ENCODE data around the gene RASAL1.

The RASAL1 gene

GRCh38 chr12:113131556-113131955 lies 4.0 kb downstream of the RASAL1 start:
- peak overlapping the region; percentile 33; the same call in 1 of the 2 replicates for H3K4me2 ChIP-seq (ENCODE audit: low read length)
- peak overlapping the region; percentile 78 for H3K27ac ChIP-seq (ENCODE audit: low read depth, low read length, poor library complexity, severe bottlenecking)
- H3F3A ChIP-seq (ENCODE audit: insufficient read depth, low read length) = no peaks in the 10 kb centered on the region
- peaks cover 60% of the 10 kb centered on the region for H3K36me3 ChIP-seq (ENCODE audit: insufficient read depth, low read length)
- H3K9ac ChIP-seq (ENCODE audit: low read length) = no peak overlapping the region
- H3K79me2 ChIP-seq (ENCODE audit: insufficient read depth, low read length) = peaks cover 43% of the 10 kb centered on the region
- no peak overlapping the region for H2AFZ ChIP-seq (ENCODE audit: low read length)
- H3K9me2 ChIP-seq (ENCODE audit: low read depth, low read length) = no peaks in the 10 kb centered on the region
- peak overlapping the region; percentile 14 for H3K4me3 ChIP-seq (ENCODE audit: low read depth, low read length, poor library complexity, severe bottlenecking)
- peaks cover 75% of the 10 kb centered on the region for H3K4me1 ChIP-seq (ENCODE audit: insufficient read depth, low read length, severe bottlenecking)
- H3K27me3 ChIP-seq (ENCODE audit: insufficient read depth, low read length) = no peaks in the 10 kb centered on the region
- no peaks in the 10 kb centered on the region for H4K20me1 ChIP-seq (ENCODE audit: insufficient read depth, low read length)
- no peaks in the 10 kb centered on the region for H3K9me3 ChIP-seq (ENCODE audit: low read length)
- TF ChIP-seq, protein P1, sequence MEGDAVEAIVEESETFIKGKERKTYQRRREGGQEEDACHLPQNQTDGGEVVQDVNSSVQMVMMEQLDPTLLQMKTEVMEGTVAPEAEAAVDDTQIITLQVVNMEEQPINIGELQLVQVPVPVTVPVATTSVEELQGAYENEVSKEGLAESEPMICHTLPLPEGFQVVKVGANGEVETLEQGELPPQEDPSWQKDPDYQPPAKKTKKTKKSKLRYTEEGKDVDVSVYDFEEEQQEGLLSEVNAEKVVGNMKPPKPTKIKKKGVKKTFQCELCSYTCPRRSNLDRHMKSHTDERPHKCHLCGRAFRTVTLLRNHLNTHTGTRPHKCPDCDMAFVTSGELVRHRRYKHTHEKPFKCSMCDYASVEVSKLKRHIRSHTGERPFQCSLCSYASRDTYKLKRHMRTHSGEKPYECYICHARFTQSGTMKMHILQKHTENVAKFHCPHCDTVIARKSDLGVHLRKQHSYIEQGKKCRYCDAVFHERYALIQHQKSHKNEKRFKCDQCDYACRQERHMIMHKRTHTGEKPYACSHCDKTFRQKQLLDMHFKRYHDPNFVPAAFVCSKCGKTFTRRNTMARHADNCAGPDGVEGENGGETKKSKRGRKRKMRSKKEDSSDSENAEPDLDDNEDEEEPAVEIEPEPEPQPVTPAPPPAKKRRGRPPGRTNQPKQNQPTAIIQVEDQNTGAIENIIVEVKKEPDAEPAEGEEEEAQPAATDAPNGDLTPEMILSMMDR (IDR thresholded peaks at IDR 0.05; ENCODE audit: low read length) = no peak
- no peak for TF ChIP-seq EZH2 (IDR thresholded peaks at IDR 0.05; ENCODE audit: borderline replicate concordance, low read length)

GRCh38 chr12:113130457-113131135 lies 5.0 kb downstream of the RASAL1 start:
- Histone ChIP-seq H3K9me3 (ENCODE audit: low read length) (no peaks in the 10 kb centered on the region), H3K79me2 (ENCODE audit: insufficient read depth, low read length) (peaks cover 43% of the 10 kb centered on the region), H3K27ac (ENCODE audit: low read depth, low read length, poor library complexity, severe bottlenecking) (peak overlapping the region; percentile 78), H3K4me3 (ENCODE audit: low read depth, low read length, poor library complexity, severe bottlenecking) (peak overlapping the region; percentile 41), H3K36me3 (ENCODE audit: insufficient read depth, low read length) (peaks cover 68% of the 10 kb centered on the region), H3F3A (ENCODE audit: insufficient read depth, low read length) (no peaks in the 10 kb centered on the region), H3K4me1 (ENCODE audit: insufficient read depth, low read length, severe bottlenecking) (peaks cover 67% of the 10 kb centered on the region), H3K4me2 (ENCODE audit: low read length) (peak overlapping the region; percentile 55), H4K20me1 (ENCODE audit: insufficient read depth, low read length) (no peaks in the 10 kb centered on the region), H3K9me2 (ENCODE audit: low read depth, low read length) (no peaks in the 10 kb centered on the region), H3K27me3 (ENCODE audit: insufficient read depth, low read length) (no peaks in the 10 kb centered on the region), H2AFZ (ENCODE audit: low read length) (no peak overlapping the region), H3K9ac (ENCODE audit: low read length) (peak overlapping the region; percentile 35; the same call in 1 of the 2 replicates)
- TF ChIP-seq, protein P1 (IDR thresholded peaks at IDR 0.05; ENCODE audit: low read length) = peak; percentile 65
- TF ChIP-seq EZH2 (IDR thresholded peaks at IDR 0.05; ENCODE audit: borderline replicate concordance, low read length) = no peak

- Histone ChIP-seq H3K79me2 (ENCODE audit: insufficient read depth, low read length) (peaks cover 38% of the 10 kb centered on the region), H3K36me3 (ENCODE audit: insufficient read depth, low read length) (peaks cover 70% of the 10 kb centered on the region), H4K20me1 (ENCODE audit: insufficient read depth, low read length) (no peaks in the 10 kb centered on the region), H2AFZ (ENCODE audit: low read length) (no peak overlapping the region), H3K9me2 (ENCODE audit: low read depth, low read length) (no peaks in the 10 kb centered on the region), H3K4me1 (ENCODE audit: insufficient read depth, low read length, severe bottlenecking) (peaks cover 67% of the 10 kb centered on the region), H3K4me2 (ENCODE audit: low read length) (peak overlapping the region; percentile 55), H3K27ac (ENCODE audit: low read depth, low read length, poor library complexity, severe bottlenecking) (peak overlapping the region; percentile 78), H3K9me3 (ENCODE audit: low read length) (no peaks in the 10 kb centered on the region), H3K9ac (ENCODE audit: low read length) (peak overlapping the region; percentile 35; the same call in 1 of the 2 replicates), H3F3A (ENCODE audit: insufficient read depth, low read length) (no peaks in the 10 kb centered on the region), H3K4me3 (ENCODE audit: low read depth, low read length, poor library complexity, severe bottlenecking) (peak overlapping the region; percentile 41), H3K27me3 (ENCODE audit: insufficient read depth, low read length) (no peaks in the 10 kb centered on the region)
- no peak for TF ChIP-seq EZH2 (IDR thresholded peaks at IDR 0.05; ENCODE audit: borderline replicate concordance, low read length)
- TF ChIP-seq, protein P1 (IDR thresholded peaks at IDR 0.05; ENCODE audit: low read length) = no peak
These were observed 5.7 kb downstream of the RASAL1 start for GRCh38 chr12:113129664-113130456.
